NCI-H187 treated with DMSO at 0.1 percent for 48 hours (cell line): Measurements from ENCODE around the gene NUDT14.

Experiments
- DNase-seq: peaks from one replicate; lab custom pipeline; 2025; lab: John Stamatoyannopoulos, UW

The NUDT14 gene

DNA sequence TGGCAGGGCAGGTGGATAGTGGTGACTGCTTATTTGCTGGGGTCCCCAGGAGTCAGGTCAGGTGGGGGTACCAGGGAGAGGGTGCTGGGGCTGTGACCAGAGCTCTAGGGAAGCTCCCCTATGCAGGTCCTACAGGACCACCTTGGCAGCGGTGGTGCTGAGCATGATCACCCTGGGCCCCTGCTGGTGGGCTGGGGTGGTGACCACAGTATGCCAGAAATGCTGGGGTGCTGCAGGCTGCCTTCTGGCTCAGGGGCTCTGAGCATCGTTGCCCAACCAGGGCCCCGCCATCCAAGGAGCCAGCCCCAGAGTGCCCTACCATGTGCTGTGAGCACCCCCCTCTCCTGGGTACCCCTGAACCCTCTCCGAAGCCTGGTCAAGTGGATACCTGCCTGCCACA lies 17.5 kb upstream of the NUDT14 start:
- no peak for DNase-seq

DNA sequence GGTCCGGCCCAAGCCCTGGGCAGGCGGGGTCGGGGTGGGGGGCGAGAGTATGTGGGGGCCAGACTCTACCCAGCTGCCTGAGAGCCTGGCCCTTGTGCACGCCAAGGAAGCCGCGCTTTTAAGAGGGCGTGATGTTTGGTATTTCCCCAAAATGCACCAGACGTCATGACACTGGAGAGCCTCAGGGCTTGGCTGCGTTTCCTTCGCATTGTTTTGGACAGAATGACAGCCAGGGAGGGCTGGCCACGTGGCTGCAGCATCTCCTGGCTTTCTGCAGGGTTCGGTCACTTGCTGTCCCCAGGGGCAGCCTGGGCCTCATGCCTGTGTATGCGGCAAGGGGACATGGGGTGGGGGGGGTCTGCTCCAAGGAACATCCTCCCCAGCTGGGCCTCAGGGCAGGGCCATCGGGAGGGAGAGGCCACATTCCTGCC lies 16.1 kb upstream of the NUDT14 start:
- no peak for DNase-seq

DNA sequence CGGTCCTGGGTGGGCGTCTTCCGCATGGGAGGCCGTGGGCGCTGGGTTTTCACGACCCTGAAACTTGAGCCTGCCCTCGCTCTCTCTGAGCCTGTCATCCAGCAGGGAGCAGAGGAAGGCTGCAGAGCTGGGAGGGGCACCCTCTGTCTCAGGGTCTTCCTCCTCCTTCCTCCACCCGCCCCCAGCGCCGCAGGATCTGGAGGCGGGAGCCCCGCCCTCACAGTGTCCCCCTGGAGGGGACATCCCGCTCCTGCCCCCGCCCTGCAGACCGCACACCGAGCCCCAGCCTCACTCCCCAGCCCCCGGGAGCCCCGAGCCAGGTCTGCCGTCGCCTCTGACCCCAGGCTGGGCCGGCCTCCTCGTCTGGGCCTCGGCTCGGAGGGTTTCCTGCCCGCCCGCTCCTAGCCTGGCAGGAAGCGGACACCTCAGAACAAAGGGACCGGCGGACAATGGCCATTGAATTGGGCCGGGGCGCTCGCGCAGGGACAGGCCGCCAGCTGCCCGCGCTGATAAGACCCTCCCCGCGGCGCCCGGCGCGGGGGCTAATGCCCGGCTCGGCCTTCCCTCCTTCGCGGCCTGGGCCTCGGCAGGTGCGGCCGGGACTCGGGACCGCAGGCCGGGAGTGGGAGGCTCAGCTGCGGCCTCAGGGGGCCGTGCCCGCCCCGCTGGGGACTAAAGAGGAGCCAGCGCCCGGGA lies 15.3 kb upstream of the NUDT14 start:
- DNase-seq = no peak

DNA sequence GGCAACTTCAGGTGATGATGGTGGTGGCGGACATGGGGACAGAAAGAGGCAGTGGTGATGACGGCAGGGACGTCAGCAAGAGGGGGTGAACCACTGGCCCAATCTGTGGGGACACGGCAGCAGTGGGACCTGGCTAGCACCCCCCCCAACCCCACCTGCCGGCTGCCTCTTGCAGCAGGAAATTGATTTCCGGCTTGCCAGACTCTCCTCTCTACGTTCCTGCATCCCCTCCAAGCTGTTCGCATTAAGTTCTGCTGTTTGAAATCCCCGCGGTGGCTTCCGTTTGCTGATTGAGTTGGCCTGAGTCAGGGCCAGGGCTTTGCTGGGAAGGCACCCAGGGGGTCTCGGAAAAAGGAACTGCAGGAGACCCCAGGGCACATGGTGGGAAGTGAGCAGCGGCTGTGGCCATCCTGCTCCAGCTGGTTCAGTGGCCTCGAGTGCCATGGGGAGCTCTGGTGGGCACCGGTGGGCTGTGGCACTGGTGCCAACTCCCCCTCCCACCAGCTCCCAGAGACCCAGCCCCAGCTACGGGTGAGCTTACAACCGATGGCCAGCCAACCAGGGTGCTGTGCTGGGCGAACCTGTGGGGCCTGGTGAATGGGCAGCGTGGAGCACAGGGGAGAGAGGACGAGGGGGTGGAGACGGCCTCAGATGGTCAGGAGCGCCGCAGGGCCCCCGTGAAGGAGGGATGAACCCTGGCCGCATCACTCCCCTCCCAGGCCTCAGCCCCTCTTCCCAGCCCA lies 14.6 kb upstream of the NUDT14 start:
- DNase-seq = no peak

DNA sequence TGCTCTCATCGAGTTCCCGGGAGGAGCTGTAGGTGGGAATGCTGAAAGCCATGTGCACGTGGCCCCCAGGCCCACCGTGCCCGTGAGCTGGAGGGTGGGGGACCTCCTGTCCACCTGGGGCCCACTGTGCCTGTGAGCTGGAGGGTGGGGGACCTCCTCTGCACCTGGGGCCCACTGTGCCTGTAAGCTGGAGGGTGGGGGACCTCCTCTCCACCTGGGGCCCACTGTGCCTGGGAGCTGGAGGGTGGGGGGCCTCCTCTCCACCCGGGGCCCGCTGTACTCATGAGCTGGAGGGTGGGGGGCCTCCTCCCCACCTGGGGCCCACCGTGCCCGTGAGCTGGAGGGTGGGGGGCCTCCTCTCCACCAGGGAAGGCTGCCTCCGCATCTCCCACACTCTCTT lies 13.9 kb upstream of the NUDT14 start:
- DNase-seq = no peak

DNA sequence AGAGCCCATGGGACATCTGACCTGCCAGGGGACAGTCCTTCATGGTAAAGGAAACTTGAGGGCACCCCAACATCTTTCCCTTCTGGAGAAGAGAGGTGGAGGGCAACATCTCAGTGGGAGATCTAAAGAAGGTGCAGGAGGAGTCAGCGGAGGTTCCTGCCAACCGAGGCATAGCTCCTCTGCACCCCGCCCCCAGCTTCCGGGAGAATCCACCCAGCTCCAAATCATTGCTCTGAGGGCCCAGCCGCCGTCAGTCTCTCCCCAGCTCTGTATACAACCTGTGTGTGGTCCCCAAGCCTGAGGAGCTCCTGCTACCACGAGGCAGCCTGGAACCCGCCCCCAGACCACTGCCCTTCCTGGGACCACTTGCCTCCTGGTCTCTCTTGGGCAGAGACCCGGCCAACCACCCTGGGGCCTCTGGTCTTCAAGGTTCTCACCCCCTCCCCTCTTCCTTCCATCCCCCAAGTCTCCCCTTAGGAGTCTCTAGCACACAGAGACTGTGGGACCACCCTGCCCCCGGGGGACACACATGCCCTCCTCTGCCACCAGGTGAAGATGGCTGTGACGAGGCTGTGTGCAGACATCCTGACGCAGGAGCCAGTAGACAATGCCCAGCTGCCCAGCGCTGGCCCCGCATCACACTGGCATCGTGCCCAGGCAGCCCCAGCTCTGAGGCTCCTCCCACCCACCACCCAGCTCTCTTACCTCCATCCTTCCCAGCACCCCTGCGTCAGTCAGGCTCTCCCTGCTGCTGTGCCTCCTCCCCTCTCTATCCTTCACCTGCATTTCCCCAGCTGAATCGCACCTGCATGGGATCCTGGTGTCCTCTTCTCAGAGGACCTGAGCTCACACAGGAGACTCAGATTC lies 13.0 kb upstream of the NUDT14 start:
- DNase-seq = no peak

DNA sequence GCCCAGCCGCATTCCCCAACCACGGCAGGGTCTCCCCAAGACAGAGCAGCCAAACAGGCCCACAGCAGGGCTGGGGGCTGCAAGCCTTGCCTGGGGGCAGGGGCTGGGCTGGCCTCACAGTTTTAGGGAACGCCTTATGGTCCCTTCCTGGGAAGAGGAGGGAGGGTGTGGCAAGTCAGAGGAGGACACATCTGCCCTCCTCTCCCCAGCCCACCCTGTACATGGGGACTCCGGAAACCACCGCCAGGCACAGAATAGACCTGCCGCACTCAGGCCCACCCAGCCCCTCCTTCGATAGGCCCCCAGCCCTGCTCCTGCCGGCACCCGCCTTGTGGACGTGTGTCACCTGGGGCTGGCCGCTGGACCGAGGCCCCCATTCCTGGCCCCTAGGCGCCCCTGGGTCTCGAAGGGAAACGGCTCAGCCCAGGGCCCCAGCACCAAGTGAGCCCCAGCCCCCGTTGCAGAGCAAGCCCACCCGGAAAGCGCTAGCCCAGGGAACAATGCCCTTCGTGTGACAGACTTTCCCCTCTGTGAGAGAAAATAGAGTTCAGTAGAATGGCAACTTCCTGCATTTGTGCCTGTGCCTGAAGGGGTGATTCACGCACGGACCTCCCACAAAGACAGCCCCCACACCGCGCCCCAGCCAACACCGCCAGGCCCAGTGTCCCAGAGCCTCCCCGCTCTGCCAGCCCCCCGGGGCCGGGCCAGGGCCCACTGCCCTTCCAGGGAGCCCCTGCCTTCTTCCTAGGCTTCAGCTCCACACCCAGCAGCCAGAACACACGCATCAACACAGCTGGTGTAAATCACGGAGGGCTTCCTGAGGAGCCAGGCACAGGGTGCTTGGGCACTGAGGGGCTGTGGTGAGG lies 12.0 kb upstream of the NUDT14 start:
- DNase-seq = no peak

DNA sequence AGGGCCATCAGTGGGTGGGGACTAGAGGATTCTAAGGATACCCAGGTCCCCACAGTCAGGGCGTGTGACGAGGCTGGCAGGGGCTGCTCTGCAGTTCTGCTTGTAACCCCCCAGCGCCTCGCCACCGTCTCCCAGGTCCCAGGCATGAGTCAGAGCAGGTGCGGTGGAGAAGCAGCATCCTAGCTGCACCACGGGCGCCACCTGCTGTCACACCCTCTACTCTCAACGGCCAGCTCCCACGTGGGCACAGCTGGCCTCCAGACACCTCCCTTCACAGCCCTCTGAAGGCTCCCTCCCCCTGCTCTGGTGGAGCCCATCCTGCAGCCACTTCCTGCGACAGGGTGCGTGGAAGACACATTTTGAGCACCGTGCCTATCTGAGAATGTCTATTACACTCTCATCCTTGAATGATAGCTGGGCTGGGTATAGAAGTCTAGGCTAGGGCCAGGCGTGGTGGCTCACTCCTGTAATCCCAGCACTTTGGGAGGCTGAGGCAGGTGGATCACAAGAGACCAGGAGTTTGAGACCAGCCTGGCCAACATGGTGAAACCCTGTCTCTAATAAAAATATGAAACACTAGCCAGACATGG lies 6.9 kb upstream of the NUDT14 start:
- no peak for DNase-seq

DNA sequence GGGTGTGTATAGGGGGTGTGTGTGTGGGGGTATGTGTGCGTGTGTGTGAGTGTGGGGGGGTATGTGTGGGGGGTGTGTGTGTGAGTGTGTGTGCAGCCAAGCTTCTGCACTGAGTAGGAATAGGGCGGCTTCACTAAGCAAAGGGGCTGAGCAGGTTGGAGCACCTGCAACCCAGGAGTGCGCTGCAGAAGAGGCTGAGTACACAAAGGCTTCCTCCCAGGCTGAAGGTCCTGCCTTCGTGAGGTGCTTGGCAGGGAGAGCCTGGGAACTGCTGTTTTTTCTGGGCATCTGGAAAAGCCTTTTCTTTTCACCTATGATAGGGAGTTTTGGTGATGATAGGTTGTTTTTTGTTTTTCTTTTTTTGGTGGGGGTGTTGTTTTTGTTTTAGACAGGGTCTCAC lies 6.0 kb upstream of the NUDT14 start:
- no peak for DNase-seq

DNA sequence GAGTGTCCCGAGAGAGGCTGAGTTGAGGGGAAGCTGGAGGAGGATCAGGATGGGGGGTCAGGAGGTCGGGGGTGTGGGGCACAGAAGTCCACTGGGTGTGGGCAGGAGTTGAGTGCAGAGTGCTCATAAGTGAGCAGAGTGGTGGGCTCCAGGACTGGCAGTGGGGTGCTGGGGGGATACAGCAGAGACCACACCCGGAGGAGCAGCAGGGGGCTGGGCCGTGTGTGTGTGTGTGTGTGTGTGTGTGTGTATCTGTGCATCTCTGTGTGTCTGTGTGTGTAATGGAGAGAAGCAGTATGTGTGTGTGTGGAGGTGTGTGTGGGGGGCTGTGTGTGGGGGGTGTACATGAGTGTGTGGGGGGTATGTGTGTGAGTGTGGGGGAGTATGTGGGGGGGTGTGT lies 4.9 kb upstream of the NUDT14 start:
- DNase-seq = no peak

DNA sequence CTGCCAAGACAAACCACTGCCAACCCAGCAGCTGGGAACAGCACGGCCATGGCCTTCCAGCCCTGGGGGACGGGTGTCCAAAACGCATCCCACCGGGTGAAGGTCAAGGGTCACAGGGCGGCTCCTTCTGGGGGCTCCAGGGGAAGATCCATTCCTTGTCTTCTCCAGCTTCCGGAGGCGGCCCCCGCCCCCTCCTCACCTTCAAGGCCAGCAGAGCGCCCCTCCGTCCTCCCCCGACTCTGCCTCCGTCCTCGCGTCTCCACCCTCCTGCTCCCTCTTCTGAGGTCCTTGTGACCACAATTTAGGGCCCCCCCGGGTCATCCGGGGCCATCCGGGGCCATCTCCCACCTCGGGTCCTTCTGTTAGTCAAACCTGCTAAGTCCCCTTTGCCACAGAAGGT lies 3.9 kb upstream of the NUDT14 start:
- DNase-seq = no peak

DNA sequence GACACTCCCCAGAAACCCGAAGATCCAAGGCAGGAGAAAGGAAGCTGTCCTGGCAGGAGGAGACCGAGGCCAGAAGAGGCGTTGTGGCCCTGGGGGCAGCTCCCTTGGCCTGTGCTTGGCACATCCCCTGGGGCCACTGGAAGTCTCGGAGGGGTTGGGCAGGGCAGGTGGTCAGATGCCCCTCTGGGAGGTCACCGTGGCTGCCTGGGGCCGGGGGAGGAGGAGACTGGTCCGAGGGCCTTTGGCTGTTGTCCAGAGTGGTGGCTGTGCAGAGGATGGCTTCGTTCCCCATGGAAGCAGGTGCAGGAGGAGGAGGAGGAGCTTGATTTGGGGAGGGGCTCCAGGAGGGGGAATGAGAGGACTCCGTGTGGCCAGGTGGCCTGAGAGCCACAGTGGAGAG lies 3.3 kb upstream of the NUDT14 start:
- no peak for DNase-seq

DNA sequence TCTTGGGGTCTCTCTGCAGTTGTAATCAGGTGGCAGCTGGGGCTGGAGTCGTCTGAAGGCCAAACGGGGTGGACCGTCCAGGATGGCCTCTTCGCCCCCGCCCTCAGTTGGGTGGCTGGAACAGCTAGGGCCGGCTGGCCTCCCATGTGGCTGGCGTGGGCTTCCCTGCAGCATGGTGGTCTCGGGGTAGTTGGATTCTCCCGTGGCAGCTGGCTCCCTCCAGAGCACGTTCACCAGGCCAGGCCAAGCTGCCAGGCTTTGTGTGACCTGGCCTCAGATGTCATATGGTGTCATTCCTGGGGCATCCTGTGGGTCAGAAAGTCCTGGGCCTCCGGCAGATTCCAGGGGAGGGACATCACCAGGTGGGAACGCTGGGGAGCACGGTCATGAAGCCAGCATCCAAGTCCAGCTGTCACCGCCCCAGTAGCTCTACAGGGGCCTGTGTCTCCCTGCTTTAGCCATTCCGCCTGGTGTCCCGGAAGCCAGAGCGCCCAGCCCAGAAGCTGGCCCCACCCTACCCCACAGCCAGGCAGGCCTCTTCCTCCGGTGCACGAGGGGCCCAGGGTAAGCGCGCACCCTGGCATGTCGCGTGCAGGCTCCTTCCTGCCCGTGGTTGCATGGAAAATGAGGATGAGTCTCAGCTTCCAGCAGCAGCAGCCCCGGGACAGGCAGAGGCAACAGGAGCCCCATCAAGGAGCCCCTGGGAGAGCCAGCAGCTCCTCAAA lies 1.3 kb upstream of the NUDT14 start:
- DNase-seq = no peak

DNA sequence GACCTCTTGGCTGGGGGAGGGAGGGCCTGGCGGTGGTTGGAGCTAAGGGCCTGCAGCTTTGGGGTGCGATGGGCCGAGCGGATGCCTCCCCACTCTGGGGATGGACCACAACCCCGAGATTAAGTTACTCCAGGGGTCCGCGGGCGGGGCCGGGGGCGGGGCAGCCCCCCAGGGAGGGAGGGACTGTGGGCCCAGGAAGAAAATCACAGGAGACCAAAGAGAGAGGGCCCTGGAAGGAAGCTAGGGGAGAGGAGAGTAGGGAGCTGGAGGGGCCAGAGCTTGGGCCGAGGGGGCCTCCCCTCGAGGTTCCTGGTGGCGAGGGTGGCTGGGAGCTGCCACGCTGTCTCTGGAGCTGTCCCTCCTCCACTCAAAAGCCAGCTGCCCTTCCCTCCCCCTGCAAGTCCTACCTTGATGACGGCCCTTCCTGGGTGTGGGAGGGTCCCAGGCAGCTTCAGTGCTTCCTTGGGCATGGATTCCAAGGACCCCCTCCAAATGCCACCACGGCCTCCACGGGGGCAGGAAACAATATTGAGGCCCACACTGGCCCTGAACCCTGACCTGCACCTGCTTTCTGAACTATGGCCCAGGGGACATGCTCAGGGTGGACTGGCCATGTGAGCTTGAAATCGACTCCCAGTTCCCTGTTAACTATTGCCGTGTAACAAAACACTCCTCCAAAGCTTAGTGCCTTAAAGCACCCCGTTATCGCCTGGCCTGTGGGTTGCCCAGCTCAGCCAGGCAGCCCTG lies 610 bp upstream of the NUDT14 start:
- DNase-seq = no peak

DNA sequence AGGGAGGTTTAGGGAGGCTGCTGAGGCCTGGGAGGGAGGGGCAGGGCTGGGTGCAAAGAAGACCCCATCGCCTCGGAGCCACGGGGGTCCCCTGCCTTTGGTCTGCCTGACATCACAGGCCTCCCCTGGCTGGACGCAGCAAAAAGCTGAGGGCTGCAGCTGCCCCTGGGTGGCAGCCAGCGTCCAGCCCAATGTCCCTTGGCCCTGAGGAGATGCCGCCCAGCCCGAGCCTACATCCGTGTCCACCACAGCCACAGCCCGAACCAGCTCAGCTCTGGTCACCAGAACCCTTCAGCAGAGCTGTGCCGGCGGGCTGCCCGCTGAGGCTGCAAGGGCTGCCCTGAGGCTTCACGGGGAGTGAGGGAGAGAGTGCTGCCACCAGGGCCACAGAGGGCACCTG lies 1.9 kb downstream of the NUDT14 start:
- no peak for DNase-seq

DNA sequence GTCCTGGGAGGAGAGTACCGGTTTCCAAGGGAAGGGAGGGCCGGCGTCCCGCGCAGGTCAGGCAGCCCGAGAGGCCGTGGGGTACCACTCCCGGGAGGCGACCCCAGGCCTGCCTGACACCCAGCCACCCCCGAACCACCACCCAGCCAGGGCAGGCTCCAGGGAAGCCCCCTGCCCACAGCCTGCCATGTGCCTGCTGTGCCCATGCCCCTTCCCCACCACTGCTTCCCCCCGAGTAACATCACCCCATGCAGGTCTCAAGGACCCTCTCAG lies 2.3 kb downstream of the NUDT14 start:
- DNase-seq = no peak

DNA sequence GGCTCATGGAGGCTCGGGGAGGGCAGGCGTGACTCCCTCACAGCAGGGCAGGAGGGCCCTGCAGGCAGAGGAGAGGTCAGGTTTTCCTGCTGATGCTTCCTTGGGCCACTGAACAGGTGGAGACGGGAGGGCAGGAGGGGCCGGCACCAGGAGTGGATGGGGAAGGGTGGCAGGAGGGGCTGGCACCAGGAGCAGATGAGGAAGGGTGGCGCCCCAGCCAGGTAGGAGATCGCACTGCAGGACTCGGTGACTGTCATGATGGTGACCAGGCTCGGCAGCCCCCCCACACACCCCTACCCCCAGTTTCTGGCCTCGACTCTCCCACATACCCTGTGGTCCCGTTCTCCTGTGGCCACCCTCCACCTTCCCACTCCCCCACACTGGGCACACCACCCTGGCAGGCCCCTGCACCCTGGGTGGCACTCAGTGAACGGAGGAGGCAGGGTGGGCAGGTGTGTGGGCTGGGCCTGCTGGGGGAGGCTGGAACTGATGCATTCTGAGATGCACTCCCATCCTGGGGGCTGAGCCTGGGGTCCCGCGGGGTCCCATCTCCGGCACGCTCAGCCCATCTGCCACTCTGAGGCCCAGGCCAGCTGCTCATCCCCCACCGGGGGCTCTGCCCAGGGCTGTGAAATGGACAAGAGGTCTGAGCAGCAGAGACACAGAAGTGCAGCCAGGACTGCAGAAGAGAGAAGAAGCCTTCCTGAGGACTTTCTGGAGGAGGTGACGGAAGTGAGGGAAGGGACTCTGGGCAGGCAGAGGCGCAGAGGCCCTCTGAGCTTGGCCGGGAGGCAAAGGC lies 2.8 kb downstream of the NUDT14 start:
- no peak for DNase-seq

DNA sequence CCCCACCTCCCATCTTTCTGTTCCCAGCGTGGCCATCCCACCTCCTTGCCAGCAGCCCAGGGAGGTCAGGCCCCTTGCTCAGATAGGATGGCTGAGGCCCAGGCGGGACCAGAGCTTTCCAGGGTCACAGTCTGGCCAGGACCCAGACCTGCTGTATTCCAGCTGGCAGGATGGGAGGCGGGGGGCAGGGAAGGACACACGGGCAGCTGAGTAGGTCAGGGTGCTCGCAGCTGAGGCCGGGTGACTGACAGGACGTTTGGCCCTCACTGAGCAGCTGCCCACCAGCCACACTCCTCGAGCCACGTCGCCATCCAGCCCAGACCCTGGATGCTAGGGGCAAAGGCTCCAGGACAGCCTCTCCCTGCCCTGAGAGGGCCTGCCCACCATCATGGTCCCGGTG lies 4.0 kb downstream of the NUDT14 start:
- no peak for DNase-seq

DNA sequence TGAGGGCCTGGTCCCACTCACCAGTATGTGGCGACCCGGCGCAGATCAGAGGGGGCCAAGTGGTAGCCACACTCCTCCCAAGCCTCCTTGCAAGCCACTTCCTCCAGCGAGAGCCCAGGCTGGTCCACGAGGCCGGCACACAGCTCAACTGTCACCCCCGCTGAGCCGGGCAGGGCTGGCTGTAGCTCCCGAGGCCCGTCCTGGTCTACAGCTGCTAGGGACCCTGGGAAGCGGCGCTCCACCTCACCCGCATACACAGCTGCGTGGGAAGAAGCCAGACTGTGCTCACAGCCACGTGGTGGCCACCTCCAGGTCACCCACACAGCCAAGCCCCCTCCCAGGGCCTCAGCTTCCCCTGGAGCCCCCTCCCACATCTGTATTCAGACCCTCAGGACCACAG lies 4.6 kb downstream of the NUDT14 start:
- DNase-seq = no peak
